ENCODE measurements around the gene TRIO. TPM values are rescaled to one million over a fixed set of nuclear protein-coding genes. Genes with fewer than 3 reads are reported as not detected.
A peak's percentile ranks its signal among the peaks of the same experiment; 100 is the strongest.

TRIO gene
- total RNA-seq, 1 experiment from 2014 or later, result 88.8 TPM

- Mint-ChIP-seq H3K4me1 (peaks cover 45% of the 10 kb centered on the region), H3K9me3 (no peaks in the 10 kb centered on the region), H3K27ac (peak overlapping the region; percentile 69), H3K4me3 (no peak overlapping the region), H3K27me3 (ENCODE audit: low read depth) (no peaks in the 10 kb centered on the region), H3K36me3 (no peaks in the 10 kb centered on the region)
- DNase-seq (ENCODE audit: low spot score), result no peak
- no peak for ATAC-seq
- POLR2A ChIA-PET, result no interaction called here
- CTCF ChIA-PET, result no interaction called here
- TF ChIP-seq FOXK1 (CRISPR knock-in tag; IDR thresholded peaks at IDR 0.05), result no peak
- no peak for TF ChIP-seq AFF4 (CRISPR knock-in tag; IDR thresholded peaks at IDR 0.05; ENCODE audit: borderline replicate concordance)
- no peak for TF ChIP-seq CDX4 (CRISPR knock-in tag; IDR thresholded peaks at IDR 0.05; ENCODE audit: borderline replicate concordance)
- TF ChIP-seq SMAD3 (CRISPR knock-in tag; IDR thresholded peaks at IDR 0.05; ENCODE audit: borderline replicate concordance), result no peak
- TF ChIP-seq SP1 (CRISPR knock-in tag; conservative IDR thresholded peaks at IDR 0.05), result no peak
- TF ChIP-seq ZNF263 (CRISPR knock-in tag; IDR thresholded peaks at IDR 0.05; ENCODE audit: low read depth), result no peak
- no peak for TF ChIP-seq ZNF425 (CRISPR knock-in tag; conservative IDR thresholded peaks at IDR 0.05)
- no peak for TF ChIP-seq USF1 (CRISPR knock-in tag; IDR thresholded peaks at IDR 0.05)
- TF ChIP-seq PRRX2 (CRISPR knock-in tag; IDR thresholded peaks at IDR 0.05), result no peak
- TF ChIP-seq GRHL2 (CRISPR knock-in tag; IDR thresholded peaks at IDR 0.05; ENCODE audit: insufficient replicate concordance, severe bottlenecking), result no peak
- no peak for TF ChIP-seq PREB (CRISPR knock-in tag; IDR thresholded peaks at IDR 0.05; ENCODE audit: borderline replicate concordance)
- TF ChIP-seq TEAD1 (CRISPR knock-in tag; IDR thresholded peaks at IDR 0.05), result no peak
- TF ChIP-seq NR1H2 (CRISPR knock-in tag; IDR thresholded peaks at IDR 0.05), result no peak
- TF ChIP-seq HMGA2 (CRISPR knock-in tag; IDR thresholded peaks at IDR 0.05), result no peak
- TF ChIP-seq E2F1 (CRISPR knock-in tag; IDR thresholded peaks at IDR 0.05), result no peak
- TF ChIP-seq RORB (CRISPR knock-in tag; IDR thresholded peaks at IDR 0.05), result no peak
Observed at GRCh38 chr5:14195588-14195987, 52.4 kb downstream of the TRIO start.

GRCh38 chr5:14197056-14197455 lies 53.9 kb downstream of the TRIO start:
- Mint-ChIP-seq H3K9me3 (no peaks in the 10 kb centered on the region), H3K27ac (peak overlapping the region; percentile 61; the same call in 1 of the 2 replicates), H3K4me3 (no peak overlapping the region), H3K4me1 (peaks cover 51% of the 10 kb centered on the region), H3K36me3 (no peaks in the 10 kb centered on the region), H3K27me3 (ENCODE audit: low read depth) (no peaks in the 10 kb centered on the region)
- ATAC-seq, result peak; percentile 52
- DNase-seq (ENCODE audit: low spot score), result no peak
- ChIA-PET POLR2A (no interaction called here), CTCF (no interaction called here)
- no peak for TF ChIP-seq PRDM15 (CRISPR knock-in tag; IDR thresholded peaks at IDR 0.05)
- TF ChIP-seq E2F5 (CRISPR knock-in tag; IDR thresholded peaks at IDR 0.05), result no peak
- TF ChIP-seq SP1 (CRISPR knock-in tag; conservative IDR thresholded peaks at IDR 0.05), result no peak
- TF ChIP-seq ZNF317 (CRISPR knock-in tag; IDR thresholded peaks at IDR 0.05; ENCODE audit: borderline replicate concordance, low read depth), result no peak
- no peak for TF ChIP-seq KAT7 (CRISPR knock-in tag; IDR thresholded peaks at IDR 0.05; ENCODE audit: borderline replicate concordance)
- TF ChIP-seq JUN (CRISPR knock-in tag; IDR thresholded peaks at IDR 0.05), result no peak
